ENCODE results near the gene HOXD4.

Gene HOXD4

GRCh38 chr2:176187899-176188773 lies 36.8 kb downstream of the HOXD4 start, which contains the start of gene HOXD1:
TSS of gene HOXD1 (plus strand) at chr2:176188668. CDS start at chr2:176188802, 134 bp downstream.
- DNase-seq (ENCODE audit: low spot score) = no peak

- DNase-seq (ENCODE audit: low spot score) = no peak
Measured at GRCh38 chr2:176188774-176189680, 37.7 kb downstream of the HOXD4 start.

GRCh38 chr2:176189681-176190641 lies 38.6 kb downstream of the HOXD4 start:
- DNase-seq (ENCODE audit: low spot score) = no peak

GRCh38 chr2:176192351-176192750 lies 41.0 kb downstream of the HOXD4 start:
- DNase-seq (ENCODE audit: low spot score) = no peak

GRCh38 chr2:176193048-176193447 lies 41.7 kb downstream of the HOXD4 start:
- DNase-seq (ENCODE audit: low spot score) = no peak

GRCh38 chr2:176199902-176200301 lies 48.6 kb downstream of the HOXD4 start:
- no peak for DNase-seq (ENCODE audit: low spot score)

GRCh38 chr2:176200971-176201370 lies 49.6 kb downstream of the HOXD4 start:
- DNase-seq (ENCODE audit: low spot score) = no peak

- DNase-seq (ENCODE audit: low spot score) = no peak
Measured at GRCh38 chr2:176202491-176202890, 51.1 kb downstream of the HOXD4 start.

All from CD4-positive, alpha-beta T cell treated with Interleukin-15 for 4 hours (primary cell).